ENCODE data around the gene SEPTIN2.

SEPTIN2 gene

DNA sequence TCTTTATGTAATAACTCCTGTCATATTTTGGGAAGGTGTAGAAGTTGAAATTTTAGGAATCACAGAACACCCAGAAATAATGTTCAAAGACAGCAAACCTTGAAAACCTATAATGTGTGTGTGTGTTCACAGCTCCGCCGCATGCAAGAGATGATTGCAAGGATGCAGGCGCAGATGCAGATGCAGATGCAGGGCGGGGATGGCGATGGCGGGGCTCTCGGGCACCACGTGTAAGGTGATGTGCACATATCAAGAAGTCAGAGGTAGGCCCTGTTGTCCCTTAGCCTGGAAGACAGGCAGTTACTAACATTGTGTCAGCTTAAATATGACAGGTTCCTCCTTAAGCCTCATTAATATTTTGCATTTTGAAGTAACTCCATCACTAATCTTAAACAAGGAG lies 34.2 kb downstream of the SEPTIN2 start:
- no peak for DNase-seq (ENCODE audit: low read depth)
- TF ChIP-seq, protein P1, sequence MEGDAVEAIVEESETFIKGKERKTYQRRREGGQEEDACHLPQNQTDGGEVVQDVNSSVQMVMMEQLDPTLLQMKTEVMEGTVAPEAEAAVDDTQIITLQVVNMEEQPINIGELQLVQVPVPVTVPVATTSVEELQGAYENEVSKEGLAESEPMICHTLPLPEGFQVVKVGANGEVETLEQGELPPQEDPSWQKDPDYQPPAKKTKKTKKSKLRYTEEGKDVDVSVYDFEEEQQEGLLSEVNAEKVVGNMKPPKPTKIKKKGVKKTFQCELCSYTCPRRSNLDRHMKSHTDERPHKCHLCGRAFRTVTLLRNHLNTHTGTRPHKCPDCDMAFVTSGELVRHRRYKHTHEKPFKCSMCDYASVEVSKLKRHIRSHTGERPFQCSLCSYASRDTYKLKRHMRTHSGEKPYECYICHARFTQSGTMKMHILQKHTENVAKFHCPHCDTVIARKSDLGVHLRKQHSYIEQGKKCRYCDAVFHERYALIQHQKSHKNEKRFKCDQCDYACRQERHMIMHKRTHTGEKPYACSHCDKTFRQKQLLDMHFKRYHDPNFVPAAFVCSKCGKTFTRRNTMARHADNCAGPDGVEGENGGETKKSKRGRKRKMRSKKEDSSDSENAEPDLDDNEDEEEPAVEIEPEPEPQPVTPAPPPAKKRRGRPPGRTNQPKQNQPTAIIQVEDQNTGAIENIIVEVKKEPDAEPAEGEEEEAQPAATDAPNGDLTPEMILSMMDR (IDR thresholded peaks at IDR 0.05; ENCODE audit: control insufficient read depth, insufficient read depth, low read depth, low read length, missing control alignments) = no peak

DNA sequence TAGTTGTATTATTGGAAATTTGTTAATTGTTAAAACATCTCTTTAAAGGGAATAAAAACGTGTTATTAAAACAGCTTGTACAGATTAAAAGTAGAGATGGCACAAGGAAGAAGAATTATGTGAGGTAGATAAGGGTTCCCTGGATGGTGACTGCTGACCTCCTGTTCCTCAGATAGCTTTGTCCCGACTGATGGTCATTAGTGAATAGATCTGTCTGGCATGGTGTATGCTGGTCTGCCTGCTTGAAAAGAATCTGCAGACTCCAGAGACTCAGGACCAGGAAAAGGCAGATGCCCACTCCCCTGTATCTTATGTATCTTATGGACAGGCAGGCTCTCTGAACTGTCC lies 34.8 kb downstream of the SEPTIN2 start:
- TF ChIP-seq, protein P1 (IDR thresholded peaks at IDR 0.05; ENCODE audit: control insufficient read depth, insufficient read depth, low read depth, low read length, missing control alignments) = no peak
- no peak overlapping the region for H3K4me3 ChIP-seq (ENCODE audit: control insufficient read depth, low read depth, low read length)
- no peak for DNase-seq (ENCODE audit: low read depth)

More for the DNA sequence above, 34.2 kb downstream of the SEPTIN2 start:
- H3K4me3 ChIP-seq (ENCODE audit: control insufficient read depth, low read depth, low read length) = no peak overlapping the region

DNA sequence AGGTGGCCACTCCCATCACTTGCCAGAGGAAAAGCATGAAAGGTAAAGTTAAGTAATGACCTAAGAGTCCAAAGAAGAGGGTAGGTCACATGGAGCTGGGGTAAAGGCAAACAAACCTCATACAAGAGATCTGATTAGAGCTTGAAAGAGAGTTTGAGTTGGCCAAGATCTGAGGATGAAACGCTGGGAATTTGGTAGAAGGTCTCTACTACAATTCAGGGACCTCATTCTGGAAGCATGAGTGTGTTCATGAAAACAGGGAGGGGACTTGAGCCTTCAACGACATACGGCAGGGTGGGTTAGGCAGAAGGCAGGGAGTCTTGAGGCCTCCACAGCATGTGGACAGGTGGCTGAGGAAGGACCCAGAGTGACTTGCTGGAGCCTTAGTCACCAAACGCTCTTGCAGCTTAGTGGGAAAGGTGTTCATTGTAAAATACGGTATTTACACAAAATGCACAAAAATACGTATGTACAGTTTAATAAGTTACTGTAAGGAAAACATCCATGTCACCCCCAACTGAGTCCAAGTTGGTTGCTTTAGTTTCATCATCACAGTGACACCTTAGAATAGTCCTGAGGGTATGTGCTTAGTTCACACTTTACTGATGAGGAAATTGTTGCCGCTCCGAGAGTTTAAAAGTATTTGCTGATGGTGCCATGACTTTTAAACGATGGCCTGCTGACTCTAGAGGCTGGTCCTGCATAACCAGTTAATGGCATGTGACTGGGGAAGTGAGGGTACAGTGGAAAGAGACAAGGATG lies 35.3 kb downstream of the SEPTIN2 start:
- DNase-seq (ENCODE audit: low read depth) = no peak
- TF ChIP-seq, protein P1 (IDR thresholded peaks at IDR 0.05; ENCODE audit: control insufficient read depth, insufficient read depth, low read depth, low read length, missing control alignments) = no peak
- no peak overlapping the region for H3K4me3 ChIP-seq (ENCODE audit: control insufficient read depth, low read depth, low read length)

DNA sequence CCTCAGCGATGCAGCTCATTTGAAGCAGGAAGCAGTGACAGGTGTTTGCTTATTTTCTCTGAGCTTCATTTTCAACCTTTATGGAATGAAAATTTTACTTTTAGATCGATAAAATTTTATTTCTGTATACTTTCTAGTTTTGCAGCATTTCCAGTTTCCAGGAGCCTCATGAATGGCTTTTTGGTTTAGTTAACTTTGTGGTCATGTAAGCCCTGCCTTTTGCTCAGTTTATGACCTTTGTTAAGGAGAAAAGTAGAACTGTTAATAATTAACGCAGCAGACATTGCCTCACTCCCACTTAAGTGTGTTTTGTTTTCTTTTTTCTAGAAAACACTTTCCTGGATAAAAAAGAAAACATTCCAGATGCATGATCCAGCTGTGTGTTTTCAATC lies 35.9 kb downstream of the SEPTIN2 start:
- no peak overlapping the region for H3K4me3 ChIP-seq (ENCODE audit: control insufficient read depth, low read depth, low read length)
- TF ChIP-seq, protein P1 (IDR thresholded peaks at IDR 0.05; ENCODE audit: control insufficient read depth, insufficient read depth, low read depth, low read length, missing control alignments) = no peak
- no peak for DNase-seq (ENCODE audit: low read depth)

DNA sequence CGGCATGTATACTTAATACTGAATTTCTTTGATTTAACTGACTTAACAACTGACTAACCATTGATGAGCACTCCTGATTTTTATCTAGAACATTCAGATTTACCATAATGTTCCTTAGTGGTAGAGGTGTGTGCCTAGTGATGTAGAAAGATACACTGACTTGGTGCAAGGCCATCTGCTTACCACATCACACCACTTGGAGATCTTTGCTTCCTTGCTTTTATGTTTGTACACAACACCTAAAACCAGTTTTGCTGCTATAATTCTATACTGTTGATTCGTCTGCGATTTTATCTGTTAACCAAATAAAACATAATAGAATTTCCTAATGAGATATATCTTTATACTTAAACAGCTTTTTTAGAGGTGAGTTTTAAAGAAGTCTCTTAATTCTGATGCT lies 36.5 kb downstream of the SEPTIN2 start:
- TF ChIP-seq, protein P1 (IDR thresholded peaks at IDR 0.05; ENCODE audit: control insufficient read depth, insufficient read depth, low read depth, low read length, missing control alignments) = no peak
- H3K4me3 ChIP-seq (ENCODE audit: control insufficient read depth, low read depth, low read length) = no peak overlapping the region
- DNase-seq (ENCODE audit: low read depth) = no peak

DNA sequence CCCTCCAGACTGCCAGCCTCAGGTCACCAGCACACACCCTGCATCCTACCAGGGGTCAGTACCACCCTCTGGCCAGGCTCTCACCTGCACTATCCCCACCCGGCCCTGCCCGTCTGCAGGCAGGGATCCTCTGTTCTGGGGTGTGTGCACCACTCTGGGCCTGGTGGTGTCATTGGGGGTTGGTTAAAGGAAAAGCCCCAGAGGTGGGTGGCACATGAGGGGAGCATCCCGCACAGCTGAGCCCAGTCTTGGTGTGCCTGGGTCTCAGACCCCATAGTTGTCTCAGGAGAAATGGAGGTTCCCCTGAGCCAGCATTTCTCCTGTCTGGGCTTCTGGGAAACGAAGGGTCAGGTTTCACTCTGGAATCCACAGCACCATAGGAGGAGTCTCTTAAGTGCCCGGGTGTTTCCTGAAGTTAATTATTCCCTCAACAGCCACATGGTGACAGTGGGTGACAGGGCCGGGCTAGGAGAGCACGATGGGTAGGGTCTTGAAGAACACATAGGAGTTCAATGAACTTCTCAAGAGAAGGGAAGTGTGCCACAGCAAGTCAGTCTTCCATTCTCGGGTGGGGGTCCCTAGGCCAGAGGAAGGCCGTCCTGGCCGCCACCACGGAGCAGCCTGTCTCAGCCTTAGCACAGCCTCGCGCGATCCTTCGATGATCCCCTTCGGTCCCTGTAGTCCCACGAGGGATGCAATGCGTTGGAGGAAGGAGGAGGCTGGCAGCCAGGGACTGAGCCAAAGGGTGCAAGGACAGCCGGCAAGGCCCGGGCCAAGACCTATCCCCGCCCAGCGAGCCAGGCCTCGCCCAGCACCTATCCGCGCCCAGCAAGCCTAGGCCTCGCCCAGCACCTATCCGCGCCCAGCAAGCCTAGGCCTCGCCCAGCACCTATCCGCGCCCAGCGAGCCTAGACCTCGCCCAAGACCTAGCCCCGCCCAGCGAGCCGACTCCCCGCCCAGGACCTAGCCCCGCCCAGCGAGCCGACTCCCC lies 39.2 kb downstream of the SEPTIN2 start:
- DNase-seq (ENCODE audit: low read depth) = no peak
- TF ChIP-seq, protein P1 (IDR thresholded peaks at IDR 0.05; ENCODE audit: control insufficient read depth, insufficient read depth, low read depth, low read length, missing control alignments) = no peak

More for the DNA sequence above, 39.2 kb downstream of the SEPTIN2 start:
- H3K4me3 ChIP-seq (ENCODE audit: control insufficient read depth, low read depth, low read length) = no peak overlapping the region
